ENCODE data around the gene FIZ1. TPM values are rescaled to one million over a fixed set of nuclear protein-coding genes. Genes with fewer than 3 reads are reported as not detected.

Gene FIZ1
- total RNA-seq, 1 experiment from 2014 or later = 29.3 TPM

- intact Hi-C loops (cut with micrococcal nuclease; ENCODE audit: unreplicated experiment) = loop anchor here (1.0 to 5.0 kb wide), 2 partner anchors 89 to 144 kb away; partner anchors contain the start of genes C19orf85 and ISOC2
- Histone ChIP-seq H3K4me1 (ENCODE audit: insufficient read depth, low read length, poor library complexity, severe bottlenecking) (peaks cover 18% of the 10 kb centered on the region), H3K27ac (ENCODE audit: low read depth, low read length, poor library complexity, severe bottlenecking) (peak within 1 kb of the TSS; percentile 93), H3K9me3 (ENCODE audit: low read depth, low read length, poor library complexity, severe bottlenecking) (no peaks in the 10 kb centered on the region), H3K36me3 (ENCODE audit: insufficient read depth, low read length, poor library complexity, severe bottlenecking) (peaks cover 8% of the 10 kb centered on the region), H3K27me3 (replicated peaks; ENCODE audit: insufficient read depth, low read depth, low read length, poor library complexity) (no peaks in the 10 kb centered on the region), H3K4me3 (ENCODE audit: low read depth, low read length, poor library complexity, severe bottlenecking) (peak within 1 kb of the TSS; percentile 96)
- POLR2A ChIA-PET (ENCODE audit: low non-redundant PET) = interaction anchor here (0.6 kb wide), 1 partner anchor 33 kb away, joined by 3 read pairs; no protein-coding TSS in a partner anchor
- BruUV-seq (replicated peaks) = no TSS peak
- TF ChIP-seq EZH2 (IDR thresholded peaks at IDR 0.05; ENCODE audit: borderline replicate concordance, low read depth, low read length, poor library complexity, severe bottlenecking) (no peak), CTCF (conservative IDR thresholded peaks at IDR 0.05; ENCODE audit: low read depth, low read length) (peak; percentile 86)
- CTCF ChIA-PET = interaction anchor here (0.6 to 2.5 kb wide), 8 partner anchors 18 to 445 kb away, joined by 3 to 20 read pairs (median 5); partner anchors contain the start of genes ZNF579 and ZNF784
- peak; percentile 90 for DNase-seq (ENCODE audit: low spot score)
These were observed 6.5 kb upstream of the FIZ1 start, which contains the start of gene ZNF865 for GRCh38 chr19:55605637-55606470. Gene ZNF865 (plus strand): TSS chr19:55605647. CDS start chr19:55613619, 7,972 bp downstream.

DNA sequence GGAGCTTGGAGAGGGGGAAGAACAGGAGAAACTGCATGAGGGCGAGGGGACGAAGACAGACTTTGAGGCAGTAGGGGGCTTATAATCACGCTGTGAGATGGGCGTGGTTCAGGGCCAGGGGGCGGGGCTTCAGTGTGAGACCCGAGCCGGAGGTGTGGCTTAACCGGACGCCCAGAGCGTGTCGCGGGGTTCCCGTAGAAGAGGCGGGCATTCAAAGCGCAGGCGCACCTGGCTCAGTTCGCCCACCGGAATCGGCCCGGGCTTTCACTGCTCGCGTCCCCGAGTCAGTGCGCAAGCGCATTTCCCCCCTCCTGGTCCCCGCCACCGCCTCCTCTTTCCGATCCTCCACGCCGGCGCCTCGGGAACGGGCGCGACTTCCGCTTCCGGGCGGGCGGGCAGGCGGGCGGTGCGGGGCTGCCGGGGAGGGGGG lies 5.9 kb upstream of the FIZ1 start:
- Histone ChIP-seq H3K27ac (ENCODE audit: low read depth, low read length, poor library complexity, severe bottlenecking) (peak overlapping the region; percentile 93), H3K27me3 (replicated peaks; ENCODE audit: insufficient read depth, low read depth, low read length, poor library complexity) (no peaks in the 10 kb centered on the region), H3K36me3 (ENCODE audit: insufficient read depth, low read length, poor library complexity, severe bottlenecking) (peaks cover 8% of the 10 kb centered on the region), H3K4me1 (ENCODE audit: insufficient read depth, low read length, poor library complexity, severe bottlenecking) (peaks cover 21% of the 10 kb centered on the region), H3K4me3 (ENCODE audit: low read depth, low read length, poor library complexity, severe bottlenecking) (peak overlapping the region; percentile 96), H3K9me3 (ENCODE audit: low read depth, low read length, poor library complexity, severe bottlenecking) (no peaks in the 10 kb centered on the region)
- TF ChIP-seq EZH2 (IDR thresholded peaks at IDR 0.05; ENCODE audit: borderline replicate concordance, low read depth, low read length, poor library complexity, severe bottlenecking) (no peak), CTCF (conservative IDR thresholded peaks at IDR 0.05; ENCODE audit: low read depth, low read length) (no peak)
- BruUV-seq (replicated peaks) = no TSS peak
- intact Hi-C loops (cut with micrococcal nuclease; ENCODE audit: unreplicated experiment) = loop anchor here (5.0 kb wide), 1 partner anchor 143 kb away; the partner anchor contains the start of genes C19orf85 and ISOC2
- ChIA-PET CTCF (interaction anchor here (0.6 to 2.5 kb wide), 6 partner anchors 19 to 159 kb away, joined by 3 to 6 read pairs (median 5); partner anchors contain the start of gene ZNF784), POLR2A (ENCODE audit: low non-redundant PET) (interaction anchor here (0.6 to 1.1 kb wide), 3 partner anchors 14 to 1117 kb away, joined by 3 to 6 read pairs (median 3); no protein-coding TSS in a partner anchor)
- peak; percentile 99 for DNase-seq (ENCODE audit: low spot score)

DNA sequence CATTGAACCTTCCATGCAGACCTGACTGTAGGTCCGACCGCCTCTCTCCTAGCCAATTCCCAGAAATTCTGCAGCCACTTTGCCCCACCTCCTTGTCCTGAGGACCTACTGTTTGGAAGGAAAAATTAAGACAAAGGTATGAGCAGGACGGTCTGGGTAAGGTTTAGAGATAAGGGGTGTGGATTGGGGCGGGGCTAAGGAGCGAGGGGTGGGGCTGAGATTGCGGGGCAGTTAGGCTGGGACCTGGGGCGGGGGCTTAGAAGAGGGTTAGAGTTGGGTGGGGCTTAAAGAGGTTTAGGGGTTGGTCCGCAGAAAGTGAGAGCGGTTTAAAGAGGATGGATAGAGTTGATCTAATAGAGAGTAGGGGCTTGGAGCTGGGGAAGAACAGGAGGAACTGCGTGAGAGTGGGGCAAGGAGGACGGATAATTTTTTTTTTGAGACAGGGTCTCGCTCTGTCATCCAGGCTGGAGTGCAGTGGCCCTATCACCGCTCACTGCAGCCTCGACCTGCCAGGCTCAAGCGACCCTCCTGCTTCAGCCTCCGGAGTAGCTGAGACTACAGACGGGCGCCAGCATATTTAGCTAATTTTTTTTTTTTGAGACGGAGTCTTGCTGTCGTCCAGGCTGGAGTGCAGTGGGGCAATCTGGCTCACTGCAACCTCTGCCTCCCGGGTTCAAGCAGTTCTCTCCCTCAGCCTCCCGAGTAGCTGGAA lies 4.4 kb upstream of the FIZ1 start:
- peaks cover 21% of the 10 kb centered on the region for H3K4me1 ChIP-seq (ENCODE audit: insufficient read depth, low read length, poor library complexity, severe bottlenecking)
- no peaks in the 10 kb centered on the region for H3K9me3 ChIP-seq (ENCODE audit: low read depth, low read length, poor library complexity, severe bottlenecking)
- H3K4me3 ChIP-seq (ENCODE audit: low read depth, low read length, poor library complexity, severe bottlenecking) = no peak overlapping the region
- H3K36me3 ChIP-seq (ENCODE audit: insufficient read depth, low read length, poor library complexity, severe bottlenecking) = no peaks in the 10 kb centered on the region
- no peaks in the 10 kb centered on the region for H3K27me3 ChIP-seq (replicated peaks; ENCODE audit: insufficient read depth, low read depth, low read length, poor library complexity)
- BruUV-seq (replicated peaks) = no TSS peak
- ChIA-PET POLR2A (ENCODE audit: low non-redundant PET) (interaction anchor here (1.1 kb wide), 1 partner anchor 15 kb away, joined by 6 read pairs; no protein-coding TSS in a partner anchor), CTCF (interaction anchor here (1.0 kb wide), 1 partner anchor 100 kb away, joined by 6 read pairs; no protein-coding TSS in a partner anchor)
- TF ChIP-seq CTCF (conservative IDR thresholded peaks at IDR 0.05; ENCODE audit: low read depth, low read length) (no peak), EZH2 (IDR thresholded peaks at IDR 0.05; ENCODE audit: borderline replicate concordance, low read depth, low read length, poor library complexity, severe bottlenecking) (no peak)
- peak overlapping the region; percentile 93 for H3K27ac ChIP-seq (ENCODE audit: low read depth, low read length, poor library complexity, severe bottlenecking)
- intact Hi-C loops (cut with micrococcal nuclease; ENCODE audit: unreplicated experiment) = loop anchor here (5.0 kb wide), 1 partner anchor 196 kb away; the partner anchor contains the start of gene UBE2S
- no peak for DNase-seq (ENCODE audit: low spot score)

Data from A673 (cell line).